Keratinocyte (primary cell): ENCODE results near the gene PER2.

Experiments
- EZH2 ChIP-seq: IDR thresholded peaks from one replicate; pipeline ENCODE4 v1.6.1; 2012; ENCODE audit warnings: inconsistent platforms, mild to moderate bottlenecking, low read length, moderate library complexity
- TF ChIP-seq, protein P1 (sequence below), 3 experiments: IDR thresholded peaks in 1 of 3; conservative IDR thresholded peaks in 1 of 3; optimal IDR thresholded peaks in 1 of 3; 2 replicates in 2 of 3; 3 replicates in 1 of 3; pipeline versions ENCODE3 to v1.5.1; 2011; ENCODE audit warnings: low read length in 3 of 3, mild to moderate bottlenecking in 3 of 3, moderate library complexity in 2 of 3, control low read depth in 1 of 3, inconsistent platforms in 1 of 3; ENCODE audit not compliant: insufficient read depth in 2 of 3; ENCODE audit errors: extremely low read depth in 1 of 3

DNA sequence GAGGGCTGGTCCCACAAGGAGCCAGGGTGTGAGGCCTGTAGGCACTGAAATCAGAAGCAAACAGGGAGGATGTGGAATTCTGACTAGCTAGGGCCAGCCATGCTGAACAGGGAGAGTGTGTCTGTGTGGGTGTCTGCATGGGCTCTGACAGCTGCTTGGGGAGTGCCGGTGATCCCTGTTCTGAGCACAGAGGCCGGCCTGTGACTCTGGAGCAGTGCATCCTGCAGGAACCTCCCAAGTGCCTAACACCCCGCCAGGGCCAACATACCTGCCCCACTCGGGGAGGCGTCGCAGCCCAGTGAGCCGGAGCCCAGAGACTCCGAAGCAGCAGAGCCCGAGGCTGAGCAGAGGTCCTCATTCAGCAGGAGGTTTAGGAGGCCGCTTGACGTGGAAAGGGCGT lies 37.1 kb downstream of the PER2 start:
- TF ChIP-seq, protein P1, sequence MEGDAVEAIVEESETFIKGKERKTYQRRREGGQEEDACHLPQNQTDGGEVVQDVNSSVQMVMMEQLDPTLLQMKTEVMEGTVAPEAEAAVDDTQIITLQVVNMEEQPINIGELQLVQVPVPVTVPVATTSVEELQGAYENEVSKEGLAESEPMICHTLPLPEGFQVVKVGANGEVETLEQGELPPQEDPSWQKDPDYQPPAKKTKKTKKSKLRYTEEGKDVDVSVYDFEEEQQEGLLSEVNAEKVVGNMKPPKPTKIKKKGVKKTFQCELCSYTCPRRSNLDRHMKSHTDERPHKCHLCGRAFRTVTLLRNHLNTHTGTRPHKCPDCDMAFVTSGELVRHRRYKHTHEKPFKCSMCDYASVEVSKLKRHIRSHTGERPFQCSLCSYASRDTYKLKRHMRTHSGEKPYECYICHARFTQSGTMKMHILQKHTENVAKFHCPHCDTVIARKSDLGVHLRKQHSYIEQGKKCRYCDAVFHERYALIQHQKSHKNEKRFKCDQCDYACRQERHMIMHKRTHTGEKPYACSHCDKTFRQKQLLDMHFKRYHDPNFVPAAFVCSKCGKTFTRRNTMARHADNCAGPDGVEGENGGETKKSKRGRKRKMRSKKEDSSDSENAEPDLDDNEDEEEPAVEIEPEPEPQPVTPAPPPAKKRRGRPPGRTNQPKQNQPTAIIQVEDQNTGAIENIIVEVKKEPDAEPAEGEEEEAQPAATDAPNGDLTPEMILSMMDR (optimal IDR thresholded peaks at IDR 0.05 in 1 of 3, IDR thresholded peaks at IDR 0.05 in 1 of 3, conservative IDR thresholded peaks at IDR 0.05 in 1 of 3; ENCODE audit: extremely low read depth in 1 of 3, insufficient read depth in 2 of 3, low read length in 3 of 3): no peak
- TF ChIP-seq EZH2: no peak
